Ecto neural progenitor cell (in vitro differentiated cells): ENCODE data around the gene PPP1R12C.

Experiments used
- DNase-seq: peaks from one replicate; pipeline ENCODE4 v3.0.0-alpha.2; 2018; ENCODE audit warnings: low spot score

The PPP1R12C gene

GRCh38 chr19:55146705-55147273 lies 29.4 kb upstream of the PPP1R12C start:
- peak; percentile 87 for DNase-seq

GRCh38 chr19:55146078-55146704 lies 28.8 kb upstream of the PPP1R12C start:
- DNase-seq, result no peak

GRCh38 chr19:55145232-55145631 lies 27.8 kb upstream of the PPP1R12C start:
- DNase-seq, result no peak

- DNase-seq, result no peak
Observed at GRCh38 chr19:55141696-55142095, 24.3 kb upstream of the PPP1R12C start.

- no peak for DNase-seq
Observed at GRCh38 chr19:55137915-55138314, 20.5 kb upstream of the PPP1R12C start.

GRCh38 chr19:55136399-55137102 lies 19.1 kb upstream of the PPP1R12C start:
- DNase-seq, result no peak

GRCh38 chr19:55134736-55135135 lies 17.3 kb upstream of the PPP1R12C start:
- no peak for DNase-seq

- peak; percentile 43 for DNase-seq
Observed at GRCh38 chr19:55133639-55134444, 16.4 kb upstream of the PPP1R12C start.

GRCh38 chr19:55132453-55133129 lies 15.2 kb upstream of the PPP1R12C start:
- DNase-seq, result no peak

GRCh38 chr19:55131421-55131820 lies 14.0 kb upstream of the PPP1R12C start:
- DNase-seq, result no peak

- DNase-seq, result no peak
Observed at GRCh38 chr19:55119053-55119452, 1.6 kb upstream of the PPP1R12C start.

GRCh38 chr19:55118401-55118991 lies 1.1 kb upstream of the PPP1R12C start:
- DNase-seq, result peak; percentile 89

GRCh38 chr19:55117663-55118391 lies 390 bp upstream of the PPP1R12C start:
- DNase-seq, result peak; percentile 98

GRCh38 chr19:55116232-55116858 lies 1.1 kb downstream of the PPP1R12C start:
- DNase-seq, result peak; percentile 61

- DNase-seq, result peak; percentile 47
Observed at GRCh38 chr19:55115446-55116065, 1.9 kb downstream of the PPP1R12C start.

- peak; percentile 41 for DNase-seq
Observed at GRCh38 chr19:55114566-55115145, 2.8 kb downstream of the PPP1R12C start.

- DNase-seq, result peak; percentile 79
Observed at GRCh38 chr19:55113570-55114039, 3.8 kb downstream of the PPP1R12C start.

GRCh38 chr19:55112777-55113569 lies 4.5 kb downstream of the PPP1R12C start:
- DNase-seq, result peak; percentile 49
